HG03565 (cell line): ENCODE data around the gene MAST2.

Experiments
- ATAC-seq: cut with Tn5 transposase; IDR thresholded peaks from one replicate; pipeline ENCODE4 v1.9.1; 2021; ENCODE audit warnings: mild to moderate bottlenecking, moderate library complexity; ENCODE audit not compliant: unreplicated experiment

MAST2 gene

GRCh38 chr1:45803299-45803780 lies at the start of gene MAST2:
Gene MAST2, plus strand, starts transcription at chr1:45803612. Its CDS starts 284 bp downstream, at chr1:45803896.
- peak; percentile 82 for ATAC-seq

- ATAC-seq, result no peak
These were observed 47.7 kb upstream of the MAST2 start for GRCh38 chr1:45755697-45756096.

- ATAC-seq, result no peak
These were observed 41.1 kb upstream of the MAST2 start for GRCh38 chr1:45762291-45762690.

GRCh38 chr1:45765999-45766792 lies 37.2 kb upstream of the MAST2 start:
- no peak for ATAC-seq

GRCh38 chr1:45767035-45767434 lies 36.4 kb upstream of the MAST2 start:
- ATAC-seq, result no peak

- no peak for ATAC-seq
These were observed 34.0 kb upstream of the MAST2 start for GRCh38 chr1:45769261-45769932.

GRCh38 chr1:45772971-45773370 lies 30.4 kb upstream of the MAST2 start:
- ATAC-seq, result no peak

- ATAC-seq, result no peak
These were observed 27.6 kb upstream of the MAST2 start for GRCh38 chr1:45775794-45776193.

GRCh38 chr1:45785583-45785982 lies 17.8 kb upstream of the MAST2 start:
- ATAC-seq, result no peak

GRCh38 chr1:45787905-45788304 lies 15.5 kb upstream of the MAST2 start:
- no peak for ATAC-seq

GRCh38 chr1:45789601-45790000 lies 13.8 kb upstream of the MAST2 start:
- ATAC-seq, result no peak

GRCh38 chr1:45792744-45793143 lies 10.7 kb upstream of the MAST2 start:
- ATAC-seq, result no peak

GRCh38 chr1:45793942-45794604 lies 9.3 kb upstream of the MAST2 start:
- no peak for ATAC-seq

GRCh38 chr1:45796381-45796780 lies 7.0 kb upstream of the MAST2 start:
- no peak for ATAC-seq

- ATAC-seq, result no peak
These were observed 6.5 kb upstream of the MAST2 start for GRCh38 chr1:45796946-45797345.

- no peak for ATAC-seq
These were observed 2.5 kb upstream of the MAST2 start for GRCh38 chr1:45800899-45801298.

- no peak for ATAC-seq
These were observed 791 bp upstream of the MAST2 start for GRCh38 chr1:45802343-45803298.

- ATAC-seq, result peak; percentile 9
These were observed 613 bp downstream of the MAST2 start for GRCh38 chr1:45803781-45804668.

GRCh38 chr1:45804669-45804969 lies 1.2 kb downstream of the MAST2 start:
- no peak for ATAC-seq

GRCh38 chr1:45806129-45806528 lies 2.7 kb downstream of the MAST2 start:
- no peak for ATAC-seq
